ENCODE data around the gene BAIAP2L1. TPM values are rescaled to one million over a fixed set of nuclear protein-coding genes. Genes with fewer than 3 reads are reported as not detected.

BAIAP2L1 gene
- total and polyA plus RNA-seq, 9 of the 15 experiments (the other 6 are each of a cell fraction or from before 2014, with no cell fraction given) = 4.2 to 29.8 (median 15.5) TPM

GRCh38 chr7:98358706-98359105 lies 42.2 kb downstream of the BAIAP2L1 start (continued):
- TF ChIP-seq NFE2 (IDR thresholded peaks at IDR 0.05; ENCODE audit: low read depth) (no peak), ZC3H4 (CRISPR knock-in tag; IDR thresholded peaks at IDR 0.05; ENCODE audit: borderline replicate concordance) (no peak), PTTG1 (tag; IDR thresholded peaks at IDR 0.05; ENCODE audit: low read depth) (no peak), BRCA1 (IDR thresholded peaks at IDR 0.05) (no peak), BRCA1 (CRISPR knock-in tag; IDR thresholded peaks at IDR 0.05) (no peak), ZBTB5 (IDR thresholded peaks at IDR 0.05) (no peak), TAF1 (IDR thresholded peaks at IDR 0.05; ENCODE audit: control insufficient read depth, extremely low read depth, insufficient read depth, low read length, severe bottlenecking) (no peak)
- TF ChIP-seq, protein P1, sequence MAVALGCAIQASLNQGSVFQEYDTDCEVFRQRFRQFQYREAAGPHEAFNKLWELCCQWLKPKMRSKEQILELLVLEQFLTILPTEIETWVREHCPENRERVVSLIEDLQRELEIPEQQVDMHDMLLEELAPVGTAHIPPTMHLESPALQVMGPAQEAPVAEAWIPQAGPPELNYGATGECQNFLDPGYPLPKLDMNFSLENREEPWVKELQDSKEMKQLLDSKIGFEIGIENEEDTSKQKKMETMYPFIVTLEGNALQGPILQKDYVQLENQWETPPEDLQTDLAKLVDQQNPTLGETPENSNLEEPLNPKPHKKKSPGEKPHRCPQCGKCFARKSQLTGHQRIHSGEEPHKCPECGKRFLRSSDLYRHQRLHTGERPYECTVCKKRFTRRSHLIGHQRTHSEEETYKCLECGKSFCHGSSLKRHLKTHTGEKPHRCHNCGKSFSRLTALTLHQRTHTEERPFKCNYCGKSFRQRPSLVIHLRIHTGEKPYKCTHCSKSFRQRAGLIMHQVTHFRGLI (CRISPR knock-in tag; IDR thresholded peaks at IDR 0.05) = no peak

DNA sequence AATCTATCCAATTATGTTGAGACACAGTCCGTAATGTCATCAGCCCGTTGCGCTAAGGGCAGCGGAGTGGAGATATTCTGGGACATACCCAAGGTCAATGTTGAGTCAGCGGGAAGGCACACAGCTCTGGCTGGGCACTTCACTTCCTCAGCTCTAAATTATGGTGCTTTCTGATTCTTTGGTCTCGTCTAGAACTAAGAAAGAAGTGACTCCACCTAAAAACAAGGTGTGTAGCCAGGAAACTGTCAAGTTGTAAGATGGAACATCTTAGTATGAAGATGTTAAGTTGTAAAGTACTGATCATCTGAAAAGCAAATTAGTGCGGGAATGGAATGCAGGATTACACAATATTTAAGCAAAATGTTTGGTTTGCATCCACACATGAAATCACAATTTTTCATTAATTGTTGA lies 43.1 kb downstream of the BAIAP2L1 start:
- H3K27ac ChIP-seq (ENCODE audit: extremely low read depth, low read depth, low read length) = no peak overlapping the region
- intact Hi-C loops (cut with micrococcal nuclease) (no loop called here), in situ Hi-C loops (cut with MboI) (no loop called here)
- CTCF ChIA-PET (ENCODE audit: low intra/inter-chr PET ratio) = no interaction called here
- H3K27me3 ChIP-seq (ENCODE audit: control insufficient read depth in 2 of 2, insufficient read depth in 2 of 2, low read length in 2 of 2) = peaks cover 0 to 6% of the 10 kb centered on the region in 2 experiments; a peak in 1 of 5 replicates
- no peaks in the 10 kb centered on the region for H3K9me3 ChIP-seq (replicated peaks; ENCODE audit: control insufficient read depth, insufficient read depth, low read depth, low read length)
- no peak for DNase-seq (ENCODE audit: extremely low read depth in 1 of 4, low spot score in 3 of 4)
- no peak for FAIRE-seq
- no TSS peak for BruUV-seq (replicated peaks)
- H2AFZ ChIP-seq (ENCODE audit: low read depth, low read length) = no peak overlapping the region
- H3K36me3 ChIP-seq (ENCODE audit: control insufficient read depth, insufficient read depth, low read length) = peaks cover 3% of the 10 kb centered on the region; the same call in 1 of the 3 replicates
- no peaks in the 10 kb centered on the region for H3K79me2 ChIP-seq (ENCODE audit: control insufficient read depth, insufficient read depth, low read length)
- no peaks in the 10 kb centered on the region for H3K9me1 ChIP-seq (ENCODE audit: control insufficient read depth, insufficient read depth, low read length)
- no peak overlapping the region for H3K4me3 ChIP-seq
- WGBS (ENCODE audit: insufficient coverage, low coverage, missing lambda C conversion rate) = 66% methylated on average over 7 of the region's 7 CpGs
- no peak overlapping the region for H3K9ac ChIP-seq (ENCODE audit: insufficient read depth in 1 of 2, low read depth in 2 of 2, low read length in 2 of 2)
- POLR2A ChIA-PET = interaction anchor here (0.9 kb wide), 1 partner anchor 13 kb away, joined by 3 read pairs; no protein-coding TSS in a partner anchor
- H3K4me2 ChIP-seq (ENCODE audit: insufficient read depth, low read length) = no peak overlapping the region
- H4K20me1 ChIP-seq (replicated peaks; ENCODE audit: control insufficient read depth, insufficient read depth, low read length) = peaks cover 12% of the 10 kb centered on the region
- peaks cover 11 to 21% of the 10 kb centered on the region in 2 experiments for H3K4me1 ChIP-seq (replicated peaks in 1 of 2; ENCODE audit: control insufficient read depth in 2 of 2, insufficient read depth in 2 of 2, low read length in 2 of 2)
- no peak for ATAC-seq
- TF ChIP-seq, protein P2, sequence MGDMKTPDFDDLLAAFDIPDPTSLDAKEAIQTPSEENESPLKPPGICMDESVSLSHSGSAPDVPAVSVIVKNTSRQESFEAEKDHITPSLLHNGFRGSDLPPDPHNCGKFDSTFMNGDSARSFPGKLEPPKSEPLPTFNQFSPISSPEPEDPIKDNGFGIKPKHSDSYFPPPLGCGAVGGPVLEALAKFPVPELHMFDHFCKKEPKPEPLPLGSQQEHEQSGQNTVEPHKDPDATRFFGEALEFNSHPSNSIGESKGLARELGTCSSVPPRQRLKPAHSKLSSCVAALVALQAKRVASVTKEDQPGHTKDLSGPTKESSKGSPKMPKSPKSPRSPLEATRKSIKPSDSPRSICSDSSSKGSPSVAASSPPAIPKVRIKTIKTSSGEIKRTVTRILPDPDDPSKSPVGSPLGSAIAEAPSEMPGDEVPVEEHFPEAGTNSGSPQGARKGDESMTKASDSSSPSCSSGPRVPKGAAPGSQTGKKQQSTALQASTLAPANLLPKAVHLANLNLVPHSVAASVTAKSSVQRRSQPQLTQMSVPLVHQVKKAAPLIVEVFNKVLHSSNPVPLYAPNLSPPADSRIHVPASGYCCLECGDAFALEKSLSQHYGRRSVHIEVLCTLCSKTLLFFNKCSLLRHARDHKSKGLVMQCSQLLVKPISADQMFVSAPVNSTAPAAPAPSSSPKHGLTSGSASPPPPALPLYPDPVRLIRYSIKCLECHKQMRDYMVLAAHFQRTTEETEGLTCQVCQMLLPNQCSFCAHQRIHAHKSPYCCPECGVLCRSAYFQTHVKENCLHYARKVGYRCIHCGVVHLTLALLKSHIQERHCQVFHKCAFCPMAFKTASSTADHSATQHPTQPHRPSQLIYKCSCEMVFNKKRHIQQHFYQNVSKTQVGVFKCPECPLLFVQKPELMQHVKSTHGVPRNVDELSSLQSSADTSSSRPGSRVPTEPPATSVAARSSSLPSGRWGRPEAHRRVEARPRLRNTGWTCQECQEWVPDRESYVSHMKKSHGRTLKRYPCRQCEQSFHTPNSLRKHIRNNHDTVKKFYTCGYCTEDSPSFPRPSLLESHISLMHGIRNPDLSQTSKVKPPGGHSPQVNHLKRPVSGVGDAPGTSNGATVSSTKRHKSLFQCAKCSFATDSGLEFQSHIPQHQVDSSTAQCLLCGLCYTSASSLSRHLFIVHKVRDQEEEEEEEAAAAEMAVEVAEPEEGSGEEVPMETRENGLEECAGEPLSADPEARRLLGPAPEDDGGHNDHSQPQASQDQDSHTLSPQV (IDR thresholded peaks at IDR 0.05) = no peak
- peak; percentile 79 for TF ChIP-seq CEBPB (tag; IDR thresholded peaks at IDR 0.05)
- TF ChIP-seq IRF2 (CRISPR knock-in tag; IDR thresholded peaks at IDR 0.05) = no peak
- 0 out of 2 replicates have a peak, but pooled peaks have one; percentile 32 for TF ChIP-seq ZBTB33 (CRISPR knock-in tag; IDR thresholded peaks at IDR 0.05)
